Stomach (tissue), 4 donors: ENCODE measurements around the gene DTYMK.

Source experiments
- CTCF ChIP-seq, 7 experiments: fragments of 450-650 bp in 4 of 7; fragments of 200-600 bp in 3 of 7; sonication (generic) in 3 of 7; IDR thresholded peaks; one replicate each; pipeline ENCODE4 v1.5.1; 2016 to 2019; ENCODE audit warnings: antibody characterized with exemption in 7 of 7, control low read depth in 2 of 7, mild to moderate bottlenecking in 1 of 7
- EP300 ChIP-seq: sonication (generic); formaldehyde crosslinking; IDR thresholded peaks from one replicate; pipeline ENCODE4 v1.6.1; 2017; ENCODE audit warnings: antibody characterized with exemption
- POLR2A ChIP-seq, 4 donors: fragments of 450-650 bp; IDR thresholded peaks; one replicate each; pipeline ENCODE4 v1.6.1; 2016; ENCODE audit warnings: antibody characterized with exemption in 4 of 4, control low read depth in 2 of 4, mild to moderate bottlenecking in 1 of 4, moderate library complexity in 1 of 4

GRCh38 chr2:241680044-241680443 is 6.6 kb downstream of the DTYMK start:
- TF ChIP-seq CTCF (IDR thresholded peaks at IDR 0.05): no peak
- TF ChIP-seq POLR2A (IDR thresholded peaks at IDR 0.05): no peak
- TF ChIP-seq EP300: no peak
